ENCODE results near the gene FBXO45.

DNA sequence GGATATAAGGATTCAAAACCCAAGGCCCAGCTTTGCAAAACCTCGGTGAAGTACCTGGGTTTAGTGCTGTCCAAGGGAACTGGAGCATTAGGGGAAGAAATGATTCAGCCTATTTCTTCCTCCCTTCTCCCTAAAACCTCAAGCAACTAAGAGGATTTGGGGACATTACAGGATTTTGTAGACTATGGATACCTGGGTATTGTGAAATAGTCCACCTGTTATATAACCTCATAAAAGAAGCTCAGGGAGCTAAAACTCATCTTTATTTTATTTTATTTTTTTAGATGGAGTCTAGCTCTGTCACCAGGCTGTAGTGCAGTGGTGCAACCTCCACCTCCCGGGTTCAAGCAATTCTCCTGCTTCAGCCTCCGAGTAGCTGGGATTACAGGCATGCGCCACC, 44.6 kb upstream of the FBXO45 start:
- TF ChIP-seq, protein P1, sequence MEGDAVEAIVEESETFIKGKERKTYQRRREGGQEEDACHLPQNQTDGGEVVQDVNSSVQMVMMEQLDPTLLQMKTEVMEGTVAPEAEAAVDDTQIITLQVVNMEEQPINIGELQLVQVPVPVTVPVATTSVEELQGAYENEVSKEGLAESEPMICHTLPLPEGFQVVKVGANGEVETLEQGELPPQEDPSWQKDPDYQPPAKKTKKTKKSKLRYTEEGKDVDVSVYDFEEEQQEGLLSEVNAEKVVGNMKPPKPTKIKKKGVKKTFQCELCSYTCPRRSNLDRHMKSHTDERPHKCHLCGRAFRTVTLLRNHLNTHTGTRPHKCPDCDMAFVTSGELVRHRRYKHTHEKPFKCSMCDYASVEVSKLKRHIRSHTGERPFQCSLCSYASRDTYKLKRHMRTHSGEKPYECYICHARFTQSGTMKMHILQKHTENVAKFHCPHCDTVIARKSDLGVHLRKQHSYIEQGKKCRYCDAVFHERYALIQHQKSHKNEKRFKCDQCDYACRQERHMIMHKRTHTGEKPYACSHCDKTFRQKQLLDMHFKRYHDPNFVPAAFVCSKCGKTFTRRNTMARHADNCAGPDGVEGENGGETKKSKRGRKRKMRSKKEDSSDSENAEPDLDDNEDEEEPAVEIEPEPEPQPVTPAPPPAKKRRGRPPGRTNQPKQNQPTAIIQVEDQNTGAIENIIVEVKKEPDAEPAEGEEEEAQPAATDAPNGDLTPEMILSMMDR (IDR thresholded peaks at IDR 0.05) = no peak
- no peak for TF ChIP-seq POLR2A (IDR thresholded peaks at IDR 0.05)
- TF ChIP-seq POLR2AphosphoS5 (IDR thresholded peaks at IDR 0.05; ENCODE audit: insufficient read depth in 1 of 2, low read depth in 1 of 2) = no peak
